DOHH2 (cell line): ENCODE data around the gene KCP.

Experiments
- H3F3A ChIP-seq: fragments of 200-600 bp; sonication (generic), shearing (Covaris generic); 2 replicates; pipeline ENCODE4 v1.6.0; 2016; ENCODE audit warnings: antibody characterized with exemption, mild to moderate bottlenecking; ENCODE audit not compliant: control insufficient read depth, insufficient read depth
- H3K27ac ChIP-seq: fragments of 200-600 bp; sonication (generic); 2 replicates; pipeline ENCODE4 v1.5.1; 2014; ENCODE audit warnings: low read depth, mild to moderate bottlenecking, low read length, moderate library complexity
- H3K27me3 ChIP-seq: fragments of 200-600 bp; sonication (generic); 2 replicates; pipeline ENCODE4 v1.6.1; 2014; ENCODE audit warnings: mild to moderate bottlenecking, low read length, mixed read lengths; ENCODE audit not compliant: control insufficient read depth
- H3K36me3 ChIP-seq: fragments of 200-600 bp; sonication (generic); 2 replicates; pipeline ENCODE4 v1.6.1; 2014; ENCODE audit warnings: mild to moderate bottlenecking, low read length, moderate library complexity, mixed read lengths; ENCODE audit not compliant: control insufficient read depth
- H3K4me1 ChIP-seq: fragments of 200-600 bp; sonication (generic); 2 replicates; pipeline ENCODE4 v1.6.1; 2014; ENCODE audit warnings: mild to moderate bottlenecking, low read length, mixed read lengths; ENCODE audit not compliant: control insufficient read depth
- H3K4me2 ChIP-seq: fragments of 200-600 bp; sonication (generic); 2 replicates; pipeline ENCODE4 v1.6.0; 2014; ENCODE audit warnings: mild to moderate bottlenecking, low read length, moderate library complexity
- H3K4me3 ChIP-seq: fragments of 200-600 bp; sonication (generic); 2 replicates; pipeline ENCODE4 v1.5.1; 2014; ENCODE audit warnings: mild to moderate bottlenecking, low read length, mixed read lengths
- H3K79me2 ChIP-seq: fragments of 200-600 bp; sonication (generic); 2 replicates; pipeline ENCODE4 v1.6.1; 2014; ENCODE audit warnings: mild to moderate bottlenecking, low read length, mixed read lengths; ENCODE audit not compliant: control insufficient read depth
- H3K9me2 ChIP-seq: fragments of 200-600 bp; sonication (generic); replicated peaks from 2 replicates; pipeline ENCODE4 v1.6.1; 2014; ENCODE audit warnings: mild to moderate bottlenecking, low read length, mixed read lengths; ENCODE audit not compliant: control insufficient read depth
- H3K9me3 ChIP-seq: fragments of 200-600 bp; sonication (generic); 2 replicates; pipeline ENCODE4 v1.6.1; 2014; ENCODE audit warnings: antibody characterized with exemption, low read length, mixed read lengths; ENCODE audit not compliant: control insufficient read depth, insufficient read depth
- H4K20me1 ChIP-seq: fragments of 200-600 bp; sonication (generic); 2 replicates; pipeline ENCODE4 v1.6.0; 2014; ENCODE audit warnings: low read depth, mild to moderate bottlenecking, antibody characterized with exemption, low read length, moderate library complexity; ENCODE audit not compliant: control insufficient read depth, insufficient read depth
- EZH2phosphoT487 ChIP-seq: fragments of 200-600 bp; sonication (generic); IDR thresholded peaks from 2 replicates; pipeline ENCODE4 v1.6.1; 2017; ENCODE audit warnings: borderline replicate concordance, mild to moderate bottlenecking, antibody characterized with exemption, low read length, moderate library complexity, mixed read lengths
- TF ChIP-seq, protein P1 (sequence below): fragments of 200-600 bp; sonication (generic); IDR thresholded peaks from one replicate; pipeline ENCODE4 v1.5.1; 2014; ENCODE audit warnings: antibody characterized with exemption, mild to moderate bottlenecking, low read depth, low read length; ENCODE audit not compliant: poor library complexity, severe bottlenecking

The KCP gene

DNA sequence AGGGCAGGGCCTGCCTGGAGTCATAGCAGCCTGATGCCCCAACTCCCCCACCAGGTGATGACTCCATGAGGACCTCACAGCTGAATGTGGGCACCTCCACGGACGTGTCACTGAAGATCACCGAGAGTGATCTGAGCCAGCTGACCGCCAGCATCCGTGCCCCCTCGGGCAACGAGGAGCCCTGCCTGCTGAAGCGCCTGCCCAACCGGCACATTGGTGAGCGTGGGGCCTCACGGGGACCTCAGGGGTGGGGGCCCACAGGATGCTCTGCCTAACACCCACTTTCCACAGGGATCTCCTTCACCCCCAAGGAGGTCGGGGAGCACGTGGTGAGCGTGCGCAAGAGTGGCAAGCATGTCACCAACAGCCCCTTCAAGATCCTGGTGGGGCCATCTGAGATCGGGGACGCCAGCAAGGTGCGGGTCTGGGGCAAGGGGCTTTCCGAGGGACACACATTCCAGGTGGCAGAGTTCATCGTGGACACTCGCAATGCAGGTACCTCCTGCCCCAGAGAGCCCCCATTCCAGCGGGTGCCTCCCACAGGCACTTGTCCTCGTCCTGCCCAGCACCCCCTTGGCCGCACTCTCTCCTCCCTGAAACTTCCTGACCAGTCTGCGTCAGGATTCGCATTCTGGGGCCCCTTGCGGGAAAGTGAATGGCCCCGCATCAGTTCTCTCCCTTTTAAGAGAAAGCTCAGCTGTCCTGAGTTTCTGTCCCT lies 57.8 kb downstream of the KCP start:
- Histone ChIP-seq H4K20me1 (no peaks in the 10 kb centered on the region), H3K36me3 (no peaks in the 10 kb centered on the region), H3K27me3 (no peaks in the 10 kb centered on the region), H3K4me3 (no peak overlapping the region), H3K9me3 (no peaks in the 10 kb centered on the region), H3K4me2 (no peak overlapping the region), H3K79me2 (no peaks in the 10 kb centered on the region), H3F3A (no peaks in the 10 kb centered on the region), H3K4me1 (no peaks in the 10 kb centered on the region), H3K9me2 (no peaks in the 10 kb centered on the region), H3K27ac (no peak overlapping the region)
- TF ChIP-seq, protein P1, sequence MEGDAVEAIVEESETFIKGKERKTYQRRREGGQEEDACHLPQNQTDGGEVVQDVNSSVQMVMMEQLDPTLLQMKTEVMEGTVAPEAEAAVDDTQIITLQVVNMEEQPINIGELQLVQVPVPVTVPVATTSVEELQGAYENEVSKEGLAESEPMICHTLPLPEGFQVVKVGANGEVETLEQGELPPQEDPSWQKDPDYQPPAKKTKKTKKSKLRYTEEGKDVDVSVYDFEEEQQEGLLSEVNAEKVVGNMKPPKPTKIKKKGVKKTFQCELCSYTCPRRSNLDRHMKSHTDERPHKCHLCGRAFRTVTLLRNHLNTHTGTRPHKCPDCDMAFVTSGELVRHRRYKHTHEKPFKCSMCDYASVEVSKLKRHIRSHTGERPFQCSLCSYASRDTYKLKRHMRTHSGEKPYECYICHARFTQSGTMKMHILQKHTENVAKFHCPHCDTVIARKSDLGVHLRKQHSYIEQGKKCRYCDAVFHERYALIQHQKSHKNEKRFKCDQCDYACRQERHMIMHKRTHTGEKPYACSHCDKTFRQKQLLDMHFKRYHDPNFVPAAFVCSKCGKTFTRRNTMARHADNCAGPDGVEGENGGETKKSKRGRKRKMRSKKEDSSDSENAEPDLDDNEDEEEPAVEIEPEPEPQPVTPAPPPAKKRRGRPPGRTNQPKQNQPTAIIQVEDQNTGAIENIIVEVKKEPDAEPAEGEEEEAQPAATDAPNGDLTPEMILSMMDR: no peak
- TF ChIP-seq EZH2phosphoT487: no peak

DNA sequence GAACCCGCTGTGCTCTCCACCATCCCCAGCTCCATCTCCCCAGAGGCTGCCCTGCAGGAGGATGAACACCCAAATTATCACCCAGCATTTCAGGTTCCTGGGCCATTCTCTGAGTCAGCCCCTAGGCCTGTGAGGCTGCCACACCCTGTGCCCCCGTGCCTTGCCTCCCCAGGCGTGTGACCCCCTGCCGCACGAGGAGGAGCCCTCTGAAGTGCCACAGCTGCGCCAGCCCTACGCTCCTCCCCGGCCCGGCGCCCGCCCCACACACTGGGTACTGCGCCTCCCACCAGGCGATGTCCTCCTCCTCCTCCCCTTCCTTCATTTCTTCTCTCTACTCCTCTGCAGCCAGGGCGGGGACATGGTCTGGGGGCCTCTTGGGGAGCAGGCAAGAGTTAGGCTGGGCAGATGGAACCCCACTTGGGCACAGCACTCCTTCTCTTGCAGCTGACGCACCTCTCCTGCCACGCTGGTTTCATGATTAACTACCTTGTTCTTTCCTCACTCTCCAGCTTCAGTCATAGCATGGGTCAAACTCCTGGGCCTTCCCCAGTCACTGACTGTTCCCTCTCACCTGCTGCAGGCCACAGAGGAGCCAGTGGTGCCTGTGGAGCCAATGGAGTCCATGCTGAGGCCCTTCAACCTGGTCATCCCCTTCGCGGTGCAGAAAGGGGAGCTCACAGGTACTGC lies 60.6 kb downstream of the KCP start:
- Histone ChIP-seq H3K79me2 (no peaks in the 10 kb centered on the region), H3F3A (no peaks in the 10 kb centered on the region)

DNA sequence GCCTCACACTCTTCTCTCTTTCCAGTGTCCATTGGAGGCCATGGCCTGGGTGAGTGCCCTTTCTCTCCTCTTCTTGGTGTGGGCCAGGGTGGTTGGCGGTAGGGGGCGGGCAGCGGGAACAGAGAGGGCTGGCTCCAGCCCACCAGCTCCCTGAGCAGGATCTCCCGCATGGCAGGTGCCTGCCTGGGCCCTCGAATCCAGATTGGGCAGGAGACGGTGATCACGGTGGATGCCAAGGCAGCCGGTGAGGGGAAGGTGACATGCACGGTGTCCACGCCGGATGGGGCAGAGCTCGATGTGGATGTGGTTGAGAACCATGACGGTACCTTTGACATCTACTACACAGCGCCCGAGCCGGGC lies 61.4 kb downstream of the KCP start:
- H3K9me2 ChIP-seq: no peaks in the 10 kb centered on the region
- H3K36me3 ChIP-seq: no peaks in the 10 kb centered on the region
- no peaks in the 10 kb centered on the region for H3F3A ChIP-seq
- no peaks in the 10 kb centered on the region for H4K20me1 ChIP-seq
- no peaks in the 10 kb centered on the region for H3K79me2 ChIP-seq
- H3K4me1 ChIP-seq: no peaks in the 10 kb centered on the region
- H3K27me3 ChIP-seq: no peaks in the 10 kb centered on the region
- TF ChIP-seq, protein P1: no peak
- no peak for TF ChIP-seq EZH2phosphoT487
- no peaks in the 10 kb centered on the region for H3K9me3 ChIP-seq
- no peak overlapping the region for H3K27ac ChIP-seq
- no peak overlapping the region for H3K4me2 ChIP-seq
- no peak overlapping the region for H3K4me3 ChIP-seq

More for the DNA sequence above, 60.6 kb downstream of the KCP start:
- Histone ChIP-seq H4K20me1 (no peaks in the 10 kb centered on the region), H3K9me3 (no peaks in the 10 kb centered on the region), H3K36me3 (no peaks in the 10 kb centered on the region), H3K4me1 (no peaks in the 10 kb centered on the region), H3K9me2 (no peaks in the 10 kb centered on the region), H3K4me3 (no peak overlapping the region), H3K4me2 (no peak overlapping the region), H3K27ac (no peak overlapping the region), H3K27me3 (no peaks in the 10 kb centered on the region)
- TF ChIP-seq, protein P1: no peak
- no peak for TF ChIP-seq EZH2phosphoT487
